ENCODE results near the gene MLF2. TPM values are rescaled to one million over a fixed set of nuclear protein-coding genes. Genes with fewer than 3 reads are reported as not detected.

Gene MLF2
- total RNA-seq, 1 experiment from 2014 or later: 161 TPM

- no peak for DNase-seq
- H3K4me1 ChIP-seq: peaks cover 8% of the 10 kb centered on the region; the same call in 1 of the 2 replicates
- H3K27me3 ChIP-seq: no peaks in the 10 kb centered on the region
- H3K27ac ChIP-seq: no peak within 1 kb of the TSS
- H3K4me3 ChIP-seq: no peak within 1 kb of the TSS
- no peaks in the 10 kb centered on the region for H3K36me3 ChIP-seq
- no peaks in the 10 kb centered on the region for H3K9me3 ChIP-seq (replicated peaks)
Measured at GRCh38 chr12:6772331-6772695, 19.4 kb upstream of the MLF2 start, which contains the start of gene LAG3. Gene LAG3 (plus strand): TSS chr12:6772520. CDS start chr12:6772853, 333 bp downstream.

GRCh38 chr12:6771509-6772330 is 18.8 kb upstream of the MLF2 start:
- Histone ChIP-seq H3K4me1 (peaks cover 8% of the 10 kb centered on the region; the same call in 1 of the 2 replicates), H3K27ac (no peak overlapping the region), H3K4me3 (no peak overlapping the region), H3K27me3 (no peaks in the 10 kb centered on the region), H3K9me3 (replicated peaks) (no peaks in the 10 kb centered on the region), H3K36me3 (no peaks in the 10 kb centered on the region)
- no peak for DNase-seq

DNA sequence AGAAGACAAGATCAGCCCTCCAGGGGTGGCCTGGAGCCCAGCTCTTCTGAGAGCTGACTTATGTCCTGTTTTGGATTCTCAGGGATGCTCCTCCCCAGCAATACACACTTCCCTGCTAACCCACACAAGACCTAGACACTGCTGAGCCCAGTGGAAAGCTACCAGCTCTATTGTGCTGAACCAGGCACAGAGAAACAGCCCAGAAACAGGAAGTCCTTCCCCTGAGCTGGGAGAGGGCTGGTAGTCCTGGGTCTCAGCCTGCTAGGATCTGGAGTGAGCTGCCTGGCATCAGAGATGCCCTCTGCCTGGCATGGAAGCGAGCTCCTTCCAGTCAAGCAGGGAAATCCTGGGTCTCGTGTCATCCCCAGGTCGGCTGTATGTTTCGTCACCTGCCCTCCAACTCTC is 18.2 kb upstream of the MLF2 start:
- DNase-seq: no peak
- no peaks in the 10 kb centered on the region for H3K9me3 ChIP-seq (replicated peaks)
- no peak overlapping the region for H3K27ac ChIP-seq
- H3K4me3 ChIP-seq: no peak overlapping the region
- H3K4me1 ChIP-seq: peaks cover 8% of the 10 kb centered on the region; the same call in 1 of the 2 replicates
- H3K27me3 ChIP-seq: no peaks in the 10 kb centered on the region
- H3K36me3 ChIP-seq: no peaks in the 10 kb centered on the region

DNA sequence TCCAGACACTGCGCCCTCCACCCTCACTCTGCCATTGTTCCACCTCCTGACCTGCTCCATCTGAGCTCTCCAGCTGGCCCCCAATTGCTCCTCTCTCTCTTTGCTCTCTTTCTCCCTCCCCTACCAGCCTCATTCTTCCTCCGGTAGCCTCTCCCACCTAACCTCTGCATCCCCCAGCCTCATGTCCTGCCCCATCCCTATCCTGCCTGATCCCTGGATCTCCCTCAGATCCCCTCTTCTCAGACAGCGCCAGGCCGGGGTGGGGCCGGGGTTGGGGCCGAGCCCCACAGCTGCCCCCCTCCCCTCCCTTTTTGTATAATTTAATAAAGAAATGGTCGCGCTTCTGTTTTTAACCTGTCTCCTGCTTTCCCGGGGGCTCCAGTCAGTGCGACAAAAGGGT is 17.7 kb upstream of the MLF2 start:
- Histone ChIP-seq H3K4me3 (no peak overlapping the region), H3K9me3 (replicated peaks) (no peaks in the 10 kb centered on the region), H3K4me1 (peaks cover 8% of the 10 kb centered on the region; the same call in 1 of the 2 replicates), H3K27ac (no peak overlapping the region), H3K27me3 (no peaks in the 10 kb centered on the region), H3K36me3 (no peaks in the 10 kb centered on the region)
- DNase-seq: no peak

- Histone ChIP-seq H3K9me3 (replicated peaks) (no peaks in the 10 kb centered on the region), H3K27ac (no peak overlapping the region), H3K4me1 (peaks cover 10% of the 10 kb centered on the region), H3K27me3 (no peaks in the 10 kb centered on the region), H3K36me3 (no peaks in the 10 kb centered on the region), H3K4me3 (no peak overlapping the region)
- DNase-seq: no peak
Measured at GRCh38 chr12:6770094-6770493, 17.2 kb upstream of the MLF2 start.

DNA sequence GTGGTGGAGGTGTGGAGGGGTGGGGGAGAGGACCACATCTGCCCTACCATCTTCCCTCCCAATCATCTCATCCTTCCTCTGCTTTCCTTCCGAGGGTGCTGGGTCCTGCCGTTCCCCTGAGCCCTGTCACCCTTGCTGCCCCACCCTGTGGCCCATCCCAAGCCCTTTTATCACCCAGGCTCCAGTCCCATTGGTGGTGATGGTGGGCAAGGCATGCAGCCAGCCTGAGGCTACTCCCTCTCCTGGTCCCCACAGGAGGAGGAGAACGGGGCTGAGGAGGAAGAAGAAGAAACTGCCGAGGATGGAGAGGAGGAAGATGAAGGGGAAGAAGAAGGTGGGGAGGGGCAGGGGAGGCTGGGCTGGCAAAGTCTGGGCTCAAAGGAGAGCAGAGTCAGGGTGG is 16.7 kb upstream of the MLF2 start:
- H3K27ac ChIP-seq: no peak overlapping the region
- no peak for DNase-seq
- H3K36me3 ChIP-seq: no peaks in the 10 kb centered on the region
- no peaks in the 10 kb centered on the region for H3K27me3 ChIP-seq
- no peaks in the 10 kb centered on the region for H3K9me3 ChIP-seq (replicated peaks)
- peaks cover 15% of the 10 kb centered on the region for H3K4me1 ChIP-seq
- H3K4me3 ChIP-seq: no peak overlapping the region

GRCh38 chr12:6768990-6769389 is 16.0 kb upstream of the MLF2 start:
- peaks cover 16% of the 10 kb centered on the region for H3K4me1 ChIP-seq
- H3K9me3 ChIP-seq (replicated peaks): no peaks in the 10 kb centered on the region
- no peaks in the 10 kb centered on the region for H3K36me3 ChIP-seq
- no peak overlapping the region for H3K4me3 ChIP-seq
- H3K27me3 ChIP-seq: no peaks in the 10 kb centered on the region
- DNase-seq: peak; percentile 47 to 48
- H3K27ac ChIP-seq: no peak overlapping the region

DNA sequence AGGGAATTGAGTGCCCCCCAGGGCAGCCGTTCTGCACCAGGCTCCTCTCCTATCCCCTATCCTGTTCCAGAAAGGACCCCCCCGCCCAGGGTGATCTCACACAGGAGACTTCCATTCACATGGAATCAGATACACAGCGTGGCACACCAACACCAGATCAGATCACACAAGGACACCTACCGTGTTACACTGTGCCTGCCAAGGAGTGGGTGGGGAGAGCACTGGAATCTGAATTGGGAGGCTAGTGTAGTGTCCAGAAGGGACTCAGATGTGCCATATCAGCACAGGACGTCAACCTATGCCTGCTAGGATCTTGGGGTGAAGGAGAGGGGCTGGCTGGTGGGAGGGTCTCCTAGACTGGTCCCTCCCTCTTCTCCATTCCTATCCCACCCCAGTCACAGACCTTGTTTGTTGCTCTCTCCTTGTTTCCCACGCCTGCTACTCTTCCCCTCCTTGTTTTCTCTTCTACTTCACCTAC is 15.5 kb upstream of the MLF2 start:
- Histone ChIP-seq H3K4me1 (peaks cover 21% of the 10 kb centered on the region), H3K27ac (no peak overlapping the region)
- DNase-seq: no peak

DNA sequence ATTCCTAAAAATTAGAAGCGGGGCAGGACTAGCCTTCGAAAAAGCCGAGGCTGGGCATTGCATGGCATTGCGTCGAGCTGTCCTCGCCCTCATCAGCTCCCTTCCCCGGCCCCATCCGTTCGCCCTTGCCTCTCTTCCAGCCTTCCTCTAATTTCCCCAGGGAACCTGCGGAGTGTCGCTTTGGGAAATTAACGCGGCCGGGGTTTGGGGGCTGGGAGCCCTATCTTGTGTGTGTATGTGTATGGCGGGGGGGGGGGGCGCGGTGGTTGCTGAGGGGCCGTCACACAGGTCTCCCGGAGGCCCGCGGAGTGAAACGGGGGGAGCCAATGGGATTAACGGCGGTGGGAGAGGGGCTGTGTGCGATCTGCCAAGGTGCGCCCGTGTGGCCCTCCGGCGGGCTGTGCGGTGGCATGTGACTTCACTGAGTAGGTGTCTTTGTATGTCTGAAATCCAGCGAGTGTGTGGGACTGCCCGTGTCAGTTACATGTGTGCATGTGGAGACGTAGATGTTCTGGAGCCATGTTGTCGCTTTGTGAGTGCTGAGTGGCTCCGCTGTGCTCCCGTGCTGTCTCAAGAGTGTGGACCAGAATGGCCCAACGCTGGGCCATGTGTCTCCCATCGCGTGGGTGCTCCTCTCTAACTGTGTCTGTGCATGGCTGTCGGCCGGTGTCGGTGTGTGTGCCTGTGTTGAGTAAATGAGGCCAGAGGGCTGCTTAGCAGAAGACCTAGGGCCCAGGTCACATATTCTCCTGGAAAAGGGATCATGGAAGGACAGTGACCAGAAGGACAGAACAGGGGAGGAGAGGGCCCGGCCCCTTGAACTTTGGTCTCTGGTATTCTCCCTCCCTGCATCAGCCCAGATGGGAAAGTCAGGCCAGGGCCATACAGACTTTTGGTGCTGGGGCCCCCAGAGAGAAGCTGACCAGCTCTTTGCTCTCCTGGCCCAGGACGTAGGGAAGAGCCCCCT is 14.7 kb upstream of the MLF2 start:
- Histone ChIP-seq H3K27me3 (no peaks in the 10 kb centered on the region), H3K9me3 (replicated peaks) (no peaks in the 10 kb centered on the region), H3K4me3 (peak overlapping the region; percentile 78), H3K4me1 (peaks cover 26% of the 10 kb centered on the region), H3K27ac (no peak overlapping the region), H3K36me3 (no peaks in the 10 kb centered on the region)
- DNase-seq: peak; percentile 31 to 36

More for the DNA sequence above, 15.5 kb upstream of the MLF2 start:
- H3K36me3 ChIP-seq: no peaks in the 10 kb centered on the region
- H3K4me3 ChIP-seq: no peak overlapping the region
- no peaks in the 10 kb centered on the region for H3K27me3 ChIP-seq
- no peaks in the 10 kb centered on the region for H3K9me3 ChIP-seq (replicated peaks)

DNA sequence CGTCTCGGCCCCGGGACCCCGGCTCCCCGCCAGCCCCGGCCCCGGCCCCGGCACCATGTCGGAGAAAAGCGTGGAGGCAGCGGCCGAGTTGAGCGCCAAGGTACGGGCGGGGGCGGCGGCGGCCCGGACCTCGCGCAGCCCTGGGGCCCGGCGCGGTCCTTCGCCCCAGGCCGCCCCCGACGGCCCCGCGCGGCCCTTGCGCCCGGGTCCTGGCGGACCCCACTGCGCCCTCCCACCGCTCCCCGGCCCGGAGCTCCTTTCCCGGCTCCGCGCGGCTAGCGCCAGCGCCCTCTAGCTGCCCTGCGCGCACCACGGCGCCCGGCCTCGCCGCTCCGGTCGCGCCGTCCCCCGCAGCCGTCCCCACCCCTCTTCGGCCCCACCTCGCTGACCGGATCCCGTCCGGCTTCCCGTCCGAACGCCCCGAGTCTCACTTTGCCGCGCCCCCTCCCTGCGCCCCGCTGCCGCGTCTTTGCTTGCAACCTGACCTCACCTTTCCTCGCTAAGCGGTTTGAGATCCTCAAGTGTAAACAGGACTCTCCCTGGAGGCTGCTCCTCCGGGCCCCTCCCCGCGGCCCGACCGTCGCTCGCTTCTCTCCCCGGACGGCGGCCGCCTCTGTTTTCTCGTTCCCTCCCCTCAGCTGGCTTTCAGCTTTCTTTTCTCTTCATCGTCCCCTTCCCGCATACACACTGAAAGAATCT is 13.9 kb upstream of the MLF2 start:
- Histone ChIP-seq H3K27ac (no peak overlapping the region), H3K4me1 (peaks cover 26% of the 10 kb centered on the region), H3K36me3 (no peaks in the 10 kb centered on the region), H3K27me3 (no peaks in the 10 kb centered on the region), H3K9me3 (replicated peaks) (no peaks in the 10 kb centered on the region), H3K4me3 (peak overlapping the region; percentile 78)
- DNase-seq: peak; percentile 68 to 76

GRCh38 chr12:6765634-6766581 is 13.0 kb upstream of the MLF2 start, which contains the start of gene PTMS:
Gene PTMS (plus strand): TSS chr12:6766363. CDS start chr12:6766706, 343 bp downstream.
- H3K4me3 ChIP-seq: peak within 1 kb of the TSS; percentile 78
- DNase-seq: peak; percentile 87 to 90
- no peaks in the 10 kb centered on the region for H3K27me3 ChIP-seq
- H3K4me1 ChIP-seq: peaks cover 26% of the 10 kb centered on the region
- H3K36me3 ChIP-seq: no peaks in the 10 kb centered on the region
- no peaks in the 10 kb centered on the region for H3K9me3 ChIP-seq (replicated peaks)
- H3K27ac ChIP-seq: no peak within 1 kb of the TSS

GRCh38 chr12:6765048-6765633 is 12.2 kb upstream of the MLF2 start:
- DNase-seq: peak in 1 of 2 experiments; percentile 21
- Histone ChIP-seq H3K27ac (no peak overlapping the region), H3K9me3 (replicated peaks) (no peaks in the 10 kb centered on the region), H3K36me3 (no peaks in the 10 kb centered on the region), H3K4me1 (peaks cover 26% of the 10 kb centered on the region), H3K27me3 (no peaks in the 10 kb centered on the region), H3K4me3 (peak overlapping the region; percentile 78)
